Testis (tissue), 3 donors: ENCODE results near the gene CLMN. TPM values are rescaled to one million over a fixed set of nuclear protein-coding genes. Genes with fewer than 3 reads are reported as not detected.

Experiments used
- DNase-seq: peaks from one replicate; pipeline ENCODE4 v3.0.0-alpha.2; 2019
- H3K27ac ChIP-seq, 2 donors: fragments of 200-600 bp; sonication (generic); one replicate each; pipeline ENCODE4 v1.5.1; 2019
- H3K27me3 ChIP-seq: fragments of 200-600 bp; sonication (generic); one replicate; pipeline ENCODE4 v1.5.1; 2019
- H3K36me3 ChIP-seq: fragments of 200-600 bp; sonication (generic); one replicate; pipeline ENCODE4 v1.5.1; 2017; ENCODE audit warnings: low read depth; ENCODE audit errors: missing control alignments
- H3K4me1 ChIP-seq: fragments of 200-600 bp; sonication (generic); one replicate; pipeline ENCODE4 v1.5.1; 2019
- H3K4me3 ChIP-seq, 2 donors: fragments of 200-600 bp; sonication (generic); one replicate each; pipeline ENCODE4 v1.5.1; 2017 to 2019
- H3K9me3 ChIP-seq: fragments of 200-600 bp; sonication (generic); one replicate; pipeline ENCODE4 v1.5.1; 2017
- POLR2A ChIP-seq: fragments of 450-650 bp; IDR thresholded peaks from one replicate; pipeline ENCODE4 v1.6.1; 2017; ENCODE audit warnings: antibody characterized with exemption, mild to moderate bottlenecking, moderate library complexity
- WGBS, 2 donors: methylation state at CpG; one replicate each; pipeline ENCODE4 v1.1.5; 2018; 5-methylcytosine and 5-hydroxymethylcytosine counted together
- intact Hi-C: fragments of 100-400 bp; cut with DNase I; formaldehyde crosslinking; loops from one replicate; pipeline ENCODE4 v1.15.1; 2023; ENCODE audit warnings: low total_unique reads
- polyA plus RNA-seq: library from polyadenylated mRNA; stranded (reverse); fragments of 350-450 nt; fragmentation: Illumina TruSeq; extraction: RNeasy Lipid Tissue Mini Kit (QIAGEN cat#74804); gene quantifications from one replicate; pipeline ENCODE4 v1.2.3, GENCODE V29; 2014; ENCODE audit warnings: low read depth, low replicate concordance; ENCODE audit not compliant: insufficient read depth
- total RNA-seq, 2 donors: library from RNA; depleted of rRNA; stranded (reverse); fragments of >200 nt; gene quantifications; one replicate each; pipeline ENCODE4 v1.2.3, GENCODE V29; 2016
- TF ChIP-seq, protein P1 (sequence below), 3 experiments: fragments of 450-650 bp in 2 of 3; fragments of 200-600 bp in 1 of 3; sonication (generic) in 1 of 3; IDR thresholded peaks; one replicate each; pipeline ENCODE4 v1.5.1; 2016 to 2019; ENCODE audit warnings: antibody characterized with exemption in 3 of 3, mild to moderate bottlenecking in 2 of 3, moderate library complexity in 1 of 3

The CLMN gene
- total and polyA plus RNA-seq, 3 donors from 2014 or later = 35.9 to 134 (median 68.0) TPM

DNA sequence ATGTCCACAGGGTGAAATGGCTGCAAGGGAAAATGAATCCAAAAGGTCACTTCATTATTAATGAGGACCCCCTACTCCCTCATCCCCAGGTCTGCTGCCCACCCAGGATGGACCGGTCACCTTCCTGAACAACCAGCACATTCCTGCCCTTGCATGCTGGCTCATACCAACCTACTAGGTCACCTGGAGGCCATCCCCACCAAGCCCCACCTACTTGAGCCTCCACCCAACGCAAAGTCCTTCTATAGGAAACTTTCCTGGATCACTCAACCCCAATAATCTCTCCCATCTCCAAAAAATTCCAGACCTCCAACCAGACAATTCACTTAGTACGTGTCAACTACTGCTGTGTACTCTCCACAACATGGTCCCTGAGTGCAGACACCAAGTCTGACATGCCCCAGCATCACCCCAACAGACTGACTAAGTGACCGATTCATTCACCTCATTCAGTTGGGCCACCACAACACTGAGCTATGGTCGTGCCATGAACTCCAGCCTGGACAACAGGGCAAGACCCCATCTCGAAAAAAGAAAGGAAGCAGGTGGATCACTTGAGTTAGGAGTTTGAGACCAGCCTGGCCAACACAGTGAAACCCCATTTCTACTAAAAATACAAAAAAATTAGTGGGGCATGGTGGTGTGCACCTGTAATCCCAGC is 18.1 kb downstream of the CLMN start:
- no peak for DNase-seq
- Histone ChIP-seq H3K36me3 (no peaks in the 10 kb centered on the region), H3K4me1 (no peaks in the 10 kb centered on the region), H3K27me3 (no peaks in the 10 kb centered on the region), H3K4me3 (no peak overlapping the region), H3K27ac (no peak overlapping the region), H3K9me3 (no peaks in the 10 kb centered on the region)
- intact Hi-C loops = no loop called here
- TF ChIP-seq, protein P1, sequence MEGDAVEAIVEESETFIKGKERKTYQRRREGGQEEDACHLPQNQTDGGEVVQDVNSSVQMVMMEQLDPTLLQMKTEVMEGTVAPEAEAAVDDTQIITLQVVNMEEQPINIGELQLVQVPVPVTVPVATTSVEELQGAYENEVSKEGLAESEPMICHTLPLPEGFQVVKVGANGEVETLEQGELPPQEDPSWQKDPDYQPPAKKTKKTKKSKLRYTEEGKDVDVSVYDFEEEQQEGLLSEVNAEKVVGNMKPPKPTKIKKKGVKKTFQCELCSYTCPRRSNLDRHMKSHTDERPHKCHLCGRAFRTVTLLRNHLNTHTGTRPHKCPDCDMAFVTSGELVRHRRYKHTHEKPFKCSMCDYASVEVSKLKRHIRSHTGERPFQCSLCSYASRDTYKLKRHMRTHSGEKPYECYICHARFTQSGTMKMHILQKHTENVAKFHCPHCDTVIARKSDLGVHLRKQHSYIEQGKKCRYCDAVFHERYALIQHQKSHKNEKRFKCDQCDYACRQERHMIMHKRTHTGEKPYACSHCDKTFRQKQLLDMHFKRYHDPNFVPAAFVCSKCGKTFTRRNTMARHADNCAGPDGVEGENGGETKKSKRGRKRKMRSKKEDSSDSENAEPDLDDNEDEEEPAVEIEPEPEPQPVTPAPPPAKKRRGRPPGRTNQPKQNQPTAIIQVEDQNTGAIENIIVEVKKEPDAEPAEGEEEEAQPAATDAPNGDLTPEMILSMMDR (IDR thresholded peaks at IDR 0.05) = no peak
- no peak for TF ChIP-seq POLR2A
- 94 to 98% methylated on average over 6 of the region's 6 CpGs for WGBS, 2 donors

DNA sequence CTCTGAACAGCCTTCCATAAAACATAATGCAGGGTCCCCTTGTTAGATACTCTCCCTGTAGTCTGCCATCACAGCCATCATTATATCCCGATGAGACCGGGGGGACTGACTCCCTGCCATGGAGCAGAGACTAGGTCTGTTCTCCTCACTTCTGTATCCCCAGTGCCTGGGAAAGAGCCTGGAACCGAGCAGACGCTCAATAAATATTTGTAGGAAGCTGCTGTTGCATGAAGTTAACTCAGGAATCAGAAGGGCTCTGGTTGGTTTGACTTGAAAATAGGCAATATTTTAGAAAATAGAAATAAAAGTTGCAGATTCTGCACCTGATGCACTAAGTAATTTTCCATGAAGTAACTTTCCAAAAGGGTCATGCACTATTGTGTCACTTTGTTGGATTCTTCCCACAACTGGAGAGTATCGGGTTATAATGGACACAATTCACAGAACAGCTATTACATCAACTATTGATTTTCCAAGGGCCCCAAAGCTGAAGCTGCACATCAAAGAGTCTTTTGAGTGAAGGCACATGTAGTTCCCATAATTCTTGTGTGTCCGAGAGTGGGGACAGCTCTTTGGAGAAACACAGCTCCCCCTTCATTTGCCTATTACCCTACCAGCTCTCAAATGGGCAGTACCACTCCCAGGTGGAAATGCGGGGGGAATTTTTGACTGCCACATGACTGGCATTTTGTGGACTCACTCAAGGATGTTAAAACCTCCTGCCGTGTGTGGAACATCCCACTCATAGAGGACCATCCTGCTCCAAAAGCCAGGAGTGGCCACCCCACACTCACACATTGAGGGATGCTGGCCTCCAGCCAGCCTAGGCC is 18.8 kb downstream of the CLMN start:
- Histone ChIP-seq H3K4me1 (no peaks in the 10 kb centered on the region), H3K9me3 (no peaks in the 10 kb centered on the region), H3K27ac (no peak overlapping the region), H3K36me3 (no peaks in the 10 kb centered on the region), H3K27me3 (no peaks in the 10 kb centered on the region), H3K4me3 (no peak overlapping the region)
- intact Hi-C loops = no loop called here
- TF ChIP-seq, protein P1 (IDR thresholded peaks at IDR 0.05) = no peak
- no peak for TF ChIP-seq POLR2A
- DNase-seq = no peak
- 82 to 84% methylated on average over 8 of the region's 8 CpGs for WGBS, 2 donors

DNA sequence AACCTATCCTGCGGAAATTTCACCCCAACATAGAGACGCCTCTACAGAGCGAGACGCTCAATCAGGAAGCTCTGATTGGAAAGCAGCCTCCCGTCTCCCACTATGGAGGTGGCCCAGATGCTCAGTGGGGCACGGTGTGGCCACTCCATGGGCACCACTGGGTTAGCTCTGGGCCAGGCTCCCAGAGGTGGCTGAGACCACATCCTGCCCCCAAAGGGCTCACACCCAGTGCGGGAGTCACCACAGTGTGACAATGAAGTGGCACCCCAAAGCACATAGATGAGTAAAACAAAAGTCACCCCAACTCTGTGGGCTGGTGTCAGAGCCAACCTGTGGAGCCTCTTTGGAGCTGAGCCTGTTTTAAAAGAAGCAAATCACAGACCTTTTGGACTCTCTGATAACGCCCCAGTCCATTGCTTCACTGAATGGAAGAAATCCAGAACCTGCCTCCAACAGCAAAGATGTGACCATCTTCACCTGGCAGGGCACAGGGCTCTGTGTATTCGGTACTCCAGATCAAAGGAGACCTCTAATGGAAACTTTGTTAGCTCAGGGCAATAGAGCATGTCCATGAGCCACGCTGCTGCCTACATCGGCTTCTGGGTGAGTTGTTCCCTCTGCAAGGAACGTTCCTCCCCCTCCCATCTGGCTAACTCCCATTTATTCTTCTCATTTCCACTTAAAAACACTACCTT is 19.6 kb downstream of the CLMN start:
- no peak overlapping the region for H3K27ac ChIP-seq
- intact Hi-C loops = no loop called here

DNA sequence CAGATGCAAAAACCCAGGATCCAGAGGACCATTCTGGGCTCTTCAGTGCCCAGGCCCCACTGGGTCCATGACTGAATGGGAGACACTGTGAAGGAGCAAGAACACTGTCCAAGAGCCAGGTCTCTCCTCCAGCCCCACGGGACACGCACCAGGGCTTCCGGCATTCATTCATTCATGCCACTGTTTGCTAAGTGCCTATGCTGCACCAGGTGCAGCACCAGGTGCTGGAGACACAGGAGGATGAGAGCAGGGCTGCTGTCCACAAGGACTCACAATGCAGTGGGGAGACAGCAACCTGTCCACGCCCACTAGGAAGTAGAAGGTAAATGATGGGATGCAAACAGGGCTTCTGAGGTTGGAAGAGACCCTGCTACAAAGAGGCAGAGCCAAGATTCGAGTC is 20.4 kb downstream of the CLMN start:
- Histone ChIP-seq H3K4me1 (no peaks in the 10 kb centered on the region), H3K4me3 (no peak overlapping the region), H3K9me3 (no peaks in the 10 kb centered on the region), H3K27me3 (no peaks in the 10 kb centered on the region), H3K36me3 (no peaks in the 10 kb centered on the region), H3K27ac (no peak overlapping the region)
- WGBS, 2 donors = 90 to 95% methylated on average over 5 of the region's 5 CpGs
- intact Hi-C loops = no loop called here
- no peak for TF ChIP-seq POLR2A
- TF ChIP-seq, protein P1 (IDR thresholded peaks at IDR 0.05) = no peak
- DNase-seq = no peak

More for the DNA sequence above, 19.6 kb downstream of the CLMN start:
- no peak overlapping the region for H3K4me3 ChIP-seq
- H3K9me3 ChIP-seq = no peaks in the 10 kb centered on the region
- no peaks in the 10 kb centered on the region for H3K36me3 ChIP-seq
- H3K4me1 ChIP-seq = no peaks in the 10 kb centered on the region
- TF ChIP-seq, protein P1 (IDR thresholded peaks at IDR 0.05) = no peak
- no peak for TF ChIP-seq POLR2A
- H3K27me3 ChIP-seq = no peaks in the 10 kb centered on the region
- WGBS, 2 donors = 82 to 84% methylated on average over 9 to 12 of the region's 12 CpGs
- DNase-seq = no peak
